ENCODE results near the gene CDH13.

CDH13 gene

DNA sequence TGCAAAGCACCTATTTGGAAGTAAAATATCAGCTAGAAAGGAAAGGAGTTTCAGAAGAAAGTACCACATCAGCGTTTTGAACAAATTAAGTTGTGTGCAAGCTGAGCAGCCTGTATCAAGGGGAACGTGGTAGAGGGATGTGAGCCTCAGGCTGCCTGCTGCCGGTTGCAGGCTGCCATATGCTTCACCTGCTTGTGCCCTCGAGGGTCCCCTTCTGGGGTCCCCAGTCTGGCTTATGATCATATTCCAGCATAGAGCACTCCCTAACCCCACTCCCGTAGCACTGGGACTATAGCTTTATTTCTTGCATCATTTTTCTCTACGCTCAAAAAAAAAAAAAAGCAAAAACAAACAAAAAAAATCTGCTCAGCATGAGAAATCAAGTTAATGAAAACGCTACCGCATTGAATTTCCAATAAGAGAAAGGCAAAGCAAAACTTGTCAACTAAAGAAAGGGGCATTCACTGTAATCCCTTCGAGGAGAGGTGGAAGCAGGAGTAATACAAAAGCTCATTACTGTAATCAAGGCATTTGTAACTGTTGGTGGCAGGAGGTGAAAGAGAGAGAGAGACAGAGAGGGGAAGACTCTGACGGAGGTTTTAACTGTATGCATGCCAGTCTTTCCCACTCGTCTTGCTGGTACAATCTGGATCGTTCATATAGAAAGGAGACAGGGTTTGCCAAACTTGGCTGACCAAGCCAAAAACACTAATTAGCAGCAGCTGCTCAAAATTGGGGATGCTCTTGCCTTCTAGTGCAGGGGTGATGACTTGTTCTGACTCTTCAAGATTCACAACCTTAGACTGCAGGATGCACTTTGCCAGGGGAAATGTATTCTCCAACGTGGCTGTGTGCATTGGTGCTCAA lies 922.8 kb downstream of the CDH13 start:
- no peak for DNase-seq

DNA sequence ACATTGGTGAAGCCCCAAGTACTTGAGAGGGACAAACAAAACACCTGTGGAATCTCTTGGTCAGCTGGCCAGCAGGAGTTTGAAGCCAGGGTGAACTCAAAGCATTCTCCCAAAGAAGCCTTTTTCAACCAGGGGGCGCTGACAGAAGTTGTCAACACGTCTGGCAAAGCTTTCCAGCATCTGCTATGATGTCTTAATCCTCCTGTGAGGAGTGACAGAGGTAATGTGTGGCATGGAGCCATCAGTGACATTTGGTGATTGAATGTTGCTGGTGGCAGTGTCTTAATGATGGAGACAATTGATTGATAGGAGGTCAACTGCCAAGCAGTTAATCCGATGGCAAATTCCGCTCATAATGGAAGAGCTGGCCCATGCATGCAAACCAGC lies 923.4 kb downstream of the CDH13 start:
- DNase-seq: no peak

DNA sequence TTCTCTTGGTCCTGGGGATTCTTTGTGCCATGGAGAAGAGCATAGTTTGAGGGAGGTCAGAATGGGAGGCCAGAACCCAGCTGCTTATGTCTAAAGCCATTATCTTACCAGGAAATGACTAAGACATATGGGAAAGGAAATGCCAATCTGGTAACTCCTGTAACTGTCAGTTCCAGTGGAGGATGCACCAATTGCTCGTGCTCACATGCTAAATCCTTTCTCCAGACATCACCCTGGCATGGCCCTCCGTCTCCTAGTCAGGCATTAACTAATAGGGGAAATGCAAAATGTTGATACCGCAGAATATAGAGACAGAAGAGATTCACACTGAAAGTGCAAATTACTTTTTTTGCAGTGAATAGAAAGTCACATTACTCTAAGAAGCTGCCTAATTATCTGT lies 925.5 kb downstream of the CDH13 start:
- no peak for DNase-seq

DNA sequence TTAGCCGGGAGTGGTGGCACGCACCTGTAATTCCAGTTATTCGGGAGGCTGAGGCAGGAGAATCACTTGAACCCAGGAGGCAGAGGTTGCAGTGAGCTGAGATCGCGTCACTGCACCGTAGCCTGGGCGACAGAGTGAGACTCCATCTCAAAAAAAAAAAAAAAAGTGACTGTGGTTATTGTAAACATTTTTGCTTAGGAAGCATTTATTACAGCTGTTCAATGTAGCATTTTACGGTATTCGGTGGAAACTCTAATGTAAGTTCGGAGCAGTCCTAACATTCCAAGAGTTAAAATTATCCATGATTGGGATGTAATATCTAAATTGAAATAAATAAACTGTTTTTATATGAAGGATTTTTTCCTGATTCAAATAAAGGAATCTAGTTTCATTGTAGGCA lies 926.2 kb downstream of the CDH13 start:
- no peak for DNase-seq

DNA sequence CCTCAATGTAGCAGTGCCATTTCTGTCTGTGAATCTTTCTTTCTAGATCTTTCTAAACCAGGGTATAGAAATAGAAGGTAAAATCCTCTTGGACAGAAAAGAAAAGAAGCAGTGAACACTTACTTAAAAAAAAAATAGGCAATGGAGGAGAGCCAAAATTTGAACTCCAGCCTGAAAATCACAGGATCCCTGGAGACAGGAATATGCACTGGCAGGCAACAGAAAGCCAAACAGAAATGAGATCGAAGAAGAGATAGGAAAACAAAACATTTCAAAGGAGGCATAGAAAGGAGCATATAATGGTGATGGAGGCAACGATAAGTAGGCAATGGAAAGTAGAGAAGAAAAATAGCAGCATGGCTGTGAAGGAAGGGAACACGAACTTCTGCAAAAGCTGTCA lies 927.3 kb downstream of the CDH13 start:
- DNase-seq: no peak

DNA sequence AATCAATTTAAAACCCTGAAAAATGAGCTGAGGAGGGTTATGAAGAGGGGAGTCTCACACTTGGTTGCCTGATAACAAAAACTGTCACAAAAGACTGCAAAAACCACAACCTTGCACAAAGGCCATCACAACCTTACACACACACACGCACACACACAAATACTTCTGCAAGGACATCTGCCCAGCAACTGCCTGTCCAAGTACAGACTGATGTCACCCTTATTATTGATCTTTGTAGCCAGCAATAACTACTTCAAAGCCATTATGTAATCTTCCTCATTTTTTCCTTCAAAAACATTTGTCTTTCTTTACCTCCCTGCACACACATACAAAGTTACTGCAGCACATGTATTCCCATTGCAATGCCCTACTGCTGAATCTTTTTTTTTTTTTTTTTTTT lies 927.8 kb downstream of the CDH13 start:
- DNase-seq: no peak

DNA sequence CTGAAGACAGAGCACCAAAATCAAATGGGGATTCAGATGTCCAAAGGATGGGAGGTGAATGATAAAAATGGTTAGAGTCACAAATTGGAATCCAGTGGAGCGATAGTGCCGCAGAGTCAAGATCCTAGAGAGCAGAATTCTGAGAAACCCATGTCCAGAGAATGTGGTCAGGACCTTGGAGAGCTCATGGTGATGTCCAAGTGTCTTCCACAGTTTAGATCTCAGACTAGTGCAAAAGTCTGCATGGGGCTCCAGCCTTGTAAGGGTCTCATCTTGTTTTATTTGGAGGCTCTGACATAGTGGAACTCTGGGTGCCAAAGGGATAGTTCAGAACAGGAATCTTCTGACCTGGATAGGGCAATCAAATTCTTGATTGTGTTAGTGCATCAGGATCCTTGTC lies 935.1 kb downstream of the CDH13 start:
- DNase-seq: no peak

DNA sequence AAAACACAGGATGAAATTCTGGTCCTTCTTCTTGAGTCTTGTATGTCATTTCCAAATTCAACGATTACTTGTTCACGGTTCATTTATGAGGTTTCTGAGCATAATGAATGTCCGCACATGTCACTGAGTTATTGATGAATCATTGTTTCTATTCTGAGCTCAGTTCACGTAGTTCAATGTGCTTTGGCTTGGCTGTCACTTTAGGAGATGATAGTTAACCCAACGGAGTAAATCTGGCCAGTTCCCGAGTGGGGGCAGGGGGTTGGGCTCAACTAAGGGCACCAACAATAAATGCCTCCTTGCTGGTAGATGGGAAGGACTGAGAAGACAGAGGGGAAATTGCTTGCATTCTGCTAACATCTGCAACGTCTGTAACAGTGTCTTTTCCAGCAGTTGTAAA lies 941.6 kb downstream of the CDH13 start:
- no peak for DNase-seq

DNA sequence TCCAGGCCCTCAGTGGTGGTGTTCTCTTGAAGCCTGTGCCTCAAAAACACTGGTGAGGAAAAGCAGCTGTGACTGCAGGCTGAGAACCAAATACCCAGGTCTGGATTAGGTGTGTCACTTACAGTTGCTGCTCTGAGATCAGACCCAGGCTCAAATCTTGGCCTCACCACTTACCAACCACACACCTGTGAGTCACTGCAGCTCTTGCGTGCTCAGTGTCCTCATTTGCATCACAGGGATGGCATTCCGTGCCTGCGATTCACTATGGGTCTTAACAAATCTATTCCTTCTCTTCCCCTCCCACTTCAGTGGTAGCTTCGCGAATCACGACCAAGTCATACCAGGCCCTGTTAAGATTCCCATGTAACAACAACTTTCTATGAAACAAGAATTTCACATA lies 947.6 kb downstream of the CDH13 start:
- DNase-seq: no peak

DNA sequence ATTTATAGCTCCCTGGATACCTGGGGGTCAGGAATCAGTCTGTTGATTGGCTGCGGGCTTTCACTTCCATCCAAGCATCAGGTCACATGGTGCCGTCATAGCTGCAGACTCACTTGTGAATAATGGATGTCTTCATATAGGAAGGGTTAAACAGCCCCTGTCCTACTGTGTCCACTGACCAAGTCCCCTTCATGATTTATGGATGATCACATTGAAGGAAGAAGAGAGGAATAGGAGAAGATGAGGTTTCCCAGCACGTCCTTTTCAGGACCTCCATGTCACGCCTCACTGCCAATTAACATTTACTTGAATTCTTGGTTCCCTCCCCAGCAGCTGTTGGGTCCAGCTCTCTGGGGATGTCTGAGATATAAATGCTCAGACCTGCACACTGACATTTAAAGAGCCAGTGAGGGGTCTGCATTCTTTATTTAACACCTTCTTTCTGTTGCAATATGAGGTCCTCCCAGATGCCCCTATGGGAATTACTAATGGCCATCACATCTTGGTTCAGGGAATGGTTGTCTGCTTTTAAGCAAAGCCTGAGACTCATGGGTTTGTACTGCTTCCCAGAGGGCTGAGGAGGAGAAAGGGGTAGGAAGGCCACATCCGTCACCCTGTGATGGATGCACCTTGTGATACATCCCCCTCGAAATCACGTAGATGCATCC lies 950.4 kb downstream of the CDH13 start:
- no peak for DNase-seq

DNA sequence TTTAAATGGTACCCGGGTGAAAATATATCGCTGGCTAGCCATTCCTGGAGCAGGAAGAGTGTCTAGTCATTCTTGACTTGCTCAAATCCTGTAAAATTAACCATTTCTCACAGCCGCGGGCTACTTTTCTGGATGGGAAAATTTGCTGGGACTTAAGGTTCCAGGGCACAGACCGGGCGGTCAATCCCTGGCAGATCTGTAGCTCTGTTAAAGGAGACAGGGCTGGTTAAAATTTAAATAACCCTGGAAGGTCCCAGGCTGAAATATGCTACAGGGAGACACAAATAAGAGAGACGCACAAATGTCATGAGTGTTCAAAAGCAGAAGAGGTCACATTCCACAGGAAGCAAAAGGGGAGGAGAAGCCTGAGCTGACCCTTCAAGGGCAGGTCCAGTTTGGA lies 951.4 kb downstream of the CDH13 start:
- DNase-seq: no peak

DNA sequence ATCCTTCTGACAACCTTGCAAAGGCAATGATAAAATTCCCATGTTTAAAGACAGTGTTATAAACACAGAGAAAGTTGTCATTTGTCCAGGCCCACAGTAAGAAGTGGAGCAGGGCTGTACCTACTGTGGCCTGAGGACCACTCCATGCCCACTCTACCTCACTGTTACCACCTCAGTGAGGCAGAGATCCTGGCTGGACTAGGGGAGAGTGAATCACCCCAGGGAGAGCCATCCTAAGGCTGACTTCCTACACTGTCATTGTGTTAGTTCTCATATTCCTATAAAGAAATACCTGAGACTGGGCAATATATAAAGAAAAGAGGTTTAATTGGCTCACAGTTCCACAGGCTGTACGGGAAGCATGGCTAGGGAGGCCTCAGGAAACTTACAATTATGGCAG lies 952.3 kb downstream of the CDH13 start:
- no peak for DNase-seq

DNA sequence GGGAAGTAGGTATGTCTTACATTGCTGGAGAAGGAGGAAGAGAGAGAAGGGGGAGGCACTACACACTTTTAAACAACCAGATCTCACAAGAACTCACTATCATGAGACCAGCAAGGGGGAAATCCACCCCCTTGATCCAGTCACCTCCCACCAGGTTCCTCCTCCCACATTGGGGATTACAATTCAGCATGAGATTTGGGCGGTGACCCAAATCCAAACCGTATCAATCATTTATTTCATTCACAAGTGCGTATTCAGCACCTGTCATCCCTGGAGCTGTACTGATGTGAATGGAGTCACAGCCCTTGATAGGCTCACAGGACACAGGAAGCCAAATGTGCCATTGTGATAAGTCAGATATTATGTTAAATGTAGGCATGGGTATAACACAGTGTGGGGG lies 952.7 kb downstream of the CDH13 start:
- no peak for DNase-seq

DNA sequence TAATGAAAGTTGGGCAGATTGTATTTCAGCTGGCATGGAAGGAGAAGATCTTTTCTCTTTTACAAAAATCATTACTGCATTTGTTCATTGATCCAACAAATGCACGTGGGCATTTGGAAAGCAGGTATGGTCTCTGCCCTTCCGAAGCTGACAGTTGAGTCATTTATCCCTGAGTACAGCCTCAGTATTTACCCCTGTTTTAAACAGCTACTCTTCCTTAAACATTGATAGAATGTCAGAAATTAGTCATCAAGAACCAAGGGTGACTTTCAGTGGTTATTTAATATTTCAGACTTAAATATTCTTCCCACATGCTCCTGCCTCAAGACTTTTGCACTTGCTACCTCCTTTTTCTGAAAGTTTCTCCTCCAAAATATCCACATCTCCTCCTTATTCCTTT lies 954.3 kb downstream of the CDH13 start:
- no peak for DNase-seq

DNA sequence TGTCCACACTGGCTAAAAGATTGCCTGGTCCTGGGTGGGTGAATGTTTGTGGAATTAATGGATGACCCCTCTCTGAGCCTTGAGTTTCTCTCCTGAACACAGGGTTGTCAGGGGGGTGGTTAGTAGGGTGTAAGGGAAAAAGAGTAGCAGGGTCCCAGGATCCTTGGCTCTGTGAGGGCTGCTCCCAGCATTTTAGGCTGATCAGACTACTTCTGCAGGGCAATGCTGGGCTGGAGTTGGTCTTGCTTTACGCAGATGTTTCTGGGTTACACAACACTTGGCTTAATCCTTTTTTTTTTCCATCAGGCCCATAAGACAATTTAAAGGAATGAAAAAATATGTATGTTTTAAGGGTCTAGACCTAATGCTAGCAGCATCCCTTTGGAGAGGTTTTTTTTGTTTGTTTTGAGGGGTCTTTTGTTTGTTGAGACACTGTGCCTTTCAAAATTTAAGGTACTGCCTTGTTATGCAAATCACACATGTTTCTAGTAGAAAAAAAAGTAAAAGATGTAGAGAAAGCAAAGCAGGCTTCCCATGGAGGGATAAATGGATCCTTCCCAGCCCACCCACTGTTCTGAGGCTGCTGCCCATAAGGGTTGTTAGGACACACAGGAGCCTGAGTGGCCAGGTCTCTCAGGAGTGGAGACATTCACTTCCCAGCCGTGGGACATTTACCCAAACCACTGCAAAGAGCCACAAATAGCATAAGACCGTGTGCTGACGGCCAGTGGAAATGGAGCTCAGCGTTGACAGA lies 955.4 kb downstream of the CDH13 start:
- no peak for DNase-seq

DNA sequence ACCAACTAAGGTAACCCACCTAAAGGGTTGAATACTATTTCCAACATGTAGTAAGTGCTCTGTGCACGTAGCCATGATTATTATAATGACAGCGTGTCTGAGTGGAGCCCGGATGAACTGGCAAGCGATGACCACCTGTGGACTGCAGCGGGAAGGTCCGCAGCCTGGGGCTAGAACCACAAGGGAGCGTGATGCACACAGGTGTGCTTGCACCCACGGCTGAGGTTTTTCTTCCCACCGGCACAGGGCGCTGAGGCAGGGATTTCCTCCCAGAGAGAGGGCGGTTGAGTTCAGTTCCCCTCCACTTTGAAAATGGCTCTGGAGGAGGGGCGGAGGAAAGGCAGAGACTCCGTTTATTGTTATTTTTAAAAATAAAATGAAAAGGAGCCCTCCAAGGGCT lies 959.3 kb downstream of the CDH13 start:
- DNase-seq: no peak

DNA sequence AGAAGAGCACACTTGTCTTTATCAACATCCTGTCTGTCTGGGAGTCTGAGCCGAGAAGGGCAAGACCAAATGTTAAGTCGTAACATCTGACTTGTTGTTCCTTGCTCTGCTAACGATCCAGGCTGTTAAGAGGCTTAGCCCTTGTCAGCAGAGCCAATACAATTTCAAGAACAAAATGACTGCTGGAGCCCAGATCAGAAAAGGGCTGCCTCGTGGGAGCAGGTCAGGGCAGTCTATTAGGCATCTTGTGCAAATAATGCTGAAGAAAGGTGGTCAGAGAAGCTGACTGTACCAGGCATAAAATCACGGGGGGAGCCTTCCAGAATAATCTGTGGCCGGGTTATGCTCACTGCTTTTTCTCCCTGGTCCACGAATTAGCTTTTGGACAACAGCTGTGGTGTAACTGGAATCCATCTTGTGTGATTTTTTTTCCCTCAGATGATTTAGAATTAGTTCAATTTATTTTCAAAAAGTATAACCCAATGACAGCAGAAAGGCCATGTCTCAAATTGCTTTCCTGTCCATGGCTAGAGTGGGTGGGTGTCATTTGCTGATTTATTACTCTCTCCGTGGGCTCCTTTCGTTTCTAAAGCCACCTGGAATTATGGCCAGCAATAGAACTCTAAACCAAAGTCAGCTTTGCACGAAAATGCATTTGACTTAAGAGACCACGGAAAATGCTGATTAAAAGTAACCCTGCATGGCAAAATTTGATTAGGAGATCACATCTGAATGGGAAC lies 959.9 kb downstream of the CDH13 start:
- DNase-seq: no peak

DNA sequence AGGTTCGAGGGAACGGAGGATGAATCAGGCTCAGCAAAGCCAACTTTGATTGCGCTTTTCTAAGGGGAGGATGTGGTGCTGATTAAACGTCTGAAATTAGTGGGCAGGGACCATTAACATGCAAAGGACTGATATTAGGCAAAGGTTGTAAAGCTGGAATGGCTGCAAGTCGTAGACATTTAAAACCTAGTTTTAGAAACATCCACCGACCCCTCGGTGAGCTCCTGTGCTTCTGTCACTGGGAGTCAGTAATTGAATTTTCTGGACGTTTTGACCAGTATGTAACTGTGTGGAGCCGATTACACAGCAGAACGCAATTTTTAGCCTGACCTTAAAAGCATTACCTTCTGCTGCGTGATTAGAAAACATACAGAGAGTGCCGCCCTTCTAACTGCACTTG lies 960.4 kb downstream of the CDH13 start:
- DNase-seq: no peak

DNA sequence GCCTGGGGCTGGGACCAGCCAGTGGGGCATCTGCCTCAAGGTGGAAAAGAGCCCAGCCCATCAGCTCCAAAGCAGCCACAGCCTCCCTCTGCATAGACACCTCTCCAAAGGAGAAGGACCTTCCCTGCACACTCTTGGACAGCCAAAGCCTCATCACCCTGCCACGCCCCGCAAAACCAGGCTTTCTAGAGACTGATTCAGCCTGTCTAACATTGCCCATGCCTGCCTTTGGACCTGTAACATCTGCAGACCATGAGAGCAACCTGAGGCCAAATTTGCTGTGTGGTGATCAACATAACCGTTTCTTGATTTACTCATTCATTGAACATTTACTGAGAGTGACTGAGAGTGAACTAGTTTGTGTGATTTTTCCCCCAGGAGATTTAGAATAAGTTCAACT lies 961.3 kb downstream of the CDH13 start:
- DNase-seq: no peak

DNA sequence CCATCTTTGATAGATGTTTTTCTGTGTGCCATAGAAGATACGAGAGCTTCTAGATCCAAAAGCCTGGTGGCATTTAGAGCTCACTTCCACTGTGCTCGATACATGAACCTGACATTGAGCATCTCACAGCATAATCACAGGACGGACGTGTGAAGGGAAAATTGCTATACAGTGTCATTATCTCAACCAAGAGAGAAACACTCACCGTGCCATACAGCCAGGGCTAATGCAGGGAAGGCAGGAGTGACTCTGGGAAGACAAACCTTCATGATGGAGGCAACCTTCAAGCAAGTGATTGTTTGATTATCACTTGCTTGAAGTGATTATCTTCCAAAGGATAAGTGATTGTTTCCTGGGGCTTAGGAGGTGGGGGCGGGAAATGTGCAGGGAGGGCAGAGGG lies 962.8 kb downstream of the CDH13 start:
- DNase-seq: no peak

DNA sequence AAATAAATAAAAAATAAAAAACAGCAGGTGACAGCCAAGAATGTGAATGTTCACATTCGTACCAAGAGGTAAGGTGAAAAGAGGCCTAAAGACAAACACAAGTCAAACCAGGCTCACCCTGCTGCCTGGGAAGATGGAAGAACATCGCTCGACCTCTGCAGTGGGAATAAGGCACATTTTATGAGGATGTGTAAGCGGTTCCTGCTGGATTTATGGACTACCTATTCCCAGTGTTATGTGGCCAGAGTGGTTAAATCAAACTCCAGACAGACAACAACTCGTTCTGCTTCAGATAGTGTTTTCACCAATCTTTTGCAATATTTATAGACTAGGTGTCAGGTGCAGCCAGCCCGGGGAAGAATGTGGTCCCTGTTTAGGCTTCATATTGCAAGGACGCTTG lies 966.0 kb downstream of the CDH13 start:
- no peak for DNase-seq

DNA sequence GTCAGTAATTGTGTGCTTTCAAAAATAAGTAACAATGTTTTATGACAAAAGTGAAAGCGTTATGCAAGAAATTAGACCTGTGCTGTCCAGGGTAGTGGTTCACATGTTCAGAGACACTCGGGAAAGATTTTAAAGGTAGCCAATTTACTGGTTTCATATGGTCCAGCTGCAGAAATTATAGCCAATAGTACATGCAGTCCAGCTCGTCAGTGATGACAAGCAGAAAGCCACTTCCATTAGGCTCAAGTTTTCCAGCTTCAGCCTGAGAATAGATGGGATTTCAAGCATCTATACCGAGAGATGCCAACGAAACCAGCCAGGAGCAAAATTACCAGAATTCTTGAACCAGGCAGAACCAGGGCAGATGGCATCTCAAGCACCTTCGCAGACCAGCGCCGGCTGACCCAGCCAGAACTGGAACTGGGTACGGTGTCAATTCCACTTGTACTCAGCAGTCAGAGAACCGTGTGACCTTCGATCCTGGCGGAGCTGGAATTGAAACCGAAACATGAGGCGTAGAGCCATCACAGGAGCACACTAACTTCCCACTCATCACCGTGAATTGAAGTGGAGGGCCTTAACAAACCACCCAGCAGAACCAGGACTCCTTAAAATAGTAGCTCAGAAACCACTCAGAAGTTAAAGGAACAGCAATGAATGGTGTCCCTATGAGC lies 973.2 kb downstream of the CDH13 start:
- DNase-seq: no peak
